HepG2 (cell line): Measurements from ENCODE around the gene FABP1. TPM values are rescaled to one million over a fixed set of nuclear protein-coding genes. Genes with fewer than 3 reads are reported as not detected.

ENCODE experiments used
- CAMTA2 ChIP-seq: sonication (generic); formaldehyde crosslinking; IDR thresholded peaks from 2 replicates; pipeline ENCODE4 v1.4.0; 2020; ENCODE audit warnings: mild to moderate bottlenecking, missing genetic modification reagents, borderline replicate concordance
- ETV6 ChIP-seq: sonication (generic); formaldehyde crosslinking; conservative IDR thresholded peaks from 2 replicates; pipeline ENCODE4 v1.4.0; 2020; ENCODE audit warnings: missing genetic modification reagents
- FIP1L1 ChIP-seq: fragments of 200-400 bp; formaldehyde crosslinking; IDR thresholded peaks from 2 replicates; pipeline ENCODE4 v1.6.1; 2018; ENCODE audit warnings: low read depth, mild to moderate bottlenecking, low read length, moderate library complexity, borderline replicate concordance; ENCODE audit not compliant: insufficient read depth
- FOXO4 ChIP-seq: sonication (generic); formaldehyde crosslinking; conservative IDR thresholded peaks from 2 replicates; pipeline ENCODE4 v1.8.1; 2023; ENCODE audit warnings: missing genetic modification reagents
- HIVEP1 ChIP-seq: sonication (generic); formaldehyde crosslinking; IDR thresholded peaks from 2 replicates; pipeline ENCODE4 v1.4.0; 2020; ENCODE audit warnings: mild to moderate bottlenecking, missing genetic modification reagents
- HOMEZ ChIP-seq: IDR thresholded peaks from 2 replicates; pipeline ENCODE4 v1.6.1; 2016; ENCODE audit warnings: low read depth
- NFYC ChIP-seq: IDR thresholded peaks from 2 replicates; pipeline ENCODE4 v1.6.1; 2016; ENCODE audit warnings: missing genetic modification reagents, missing compliant biosample characterization
- NR2F2 ChIP-seq: IDR thresholded peaks from 2 replicates; pipeline ENCODE4 v1.6.1; 2012; ENCODE audit warnings: low read depth, inconsistent platforms, borderline replicate concordance
- RFXANK ChIP-seq: IDR thresholded peaks from 2 replicates; pipeline ENCODE4 v1.6.1; 2016
- THAP9 ChIP-seq: sonication (generic); formaldehyde crosslinking; IDR thresholded peaks from 2 replicates; pipeline ENCODE4; 2020; ENCODE audit warnings: missing genetic modification reagents, mild to moderate bottlenecking, borderline replicate concordance
- ZNF512 ChIP-seq: sonication (generic); formaldehyde crosslinking; IDR thresholded peaks from 2 replicates; pipeline ENCODE4 v1.4.0; 2020; ENCODE audit warnings: mild to moderate bottlenecking, missing genetic modification reagents
- ZSCAN29 ChIP-seq: sonication (generic); formaldehyde crosslinking; conservative IDR thresholded peaks from 2 replicates; pipeline ENCODE4 v1.4.0; 2020; ENCODE audit warnings: mild to moderate bottlenecking, missing genetic modification reagents
- polyA plus RNA-seq, 8 experiments: library from polyadenylated mRNA; depleted of rRNA in 3 of 8; stranded (reverse) in 7 of 8; unstranded in 1 of 8; fragments of >200 nt; fragmentation: Illumina TruSeq in 4 of 8; extraction: Trizol in 4 of 8; gene quantifications; 2 replicates each; pipeline versions ENCODE4 v1.2.1 to v1.2.3, GENCODE V29; 2011 to 2016; ENCODE audit warnings: low read depth in 4 of 8, missing spikeins in 1 of 8, mixed read lengths in 1 of 8; ENCODE audit not compliant: insufficient read depth in 1 of 8
- total RNA-seq, 5 experiments: library from RNA; depleted of rRNA; stranded (reverse); fragments of >200 nt; fragmentation: Illumina TruSeq; extraction: Trizol; gene quantifications; 2 replicates each; pipeline ENCODE4 v1.2.3, GENCODE V29; 2016; ENCODE audit warnings: low read depth in 1 of 5

The FABP1 gene
- total and polyA plus RNA-seq, 2 of the 13 experiments (the other 11 are each of a cell fraction or from before 2014, with no cell fraction given) = 644 to 1,608 TPM

- TF ChIP-seq FIP1L1 (no peak), RFXANK (CRISPR knock-in tag) (no peak), ETV6 (no peak), ZSCAN29 (CRISPR knock-in tag) (0 out of 2 replicates have a peak, but pooled peaks have one; percentile 5), NFYC (no peak), HOMEZ (CRISPR knock-in tag) (no peak), FOXO4 (CRISPR knock-in tag) (0 out of 2 replicates have a peak, but pooled peaks have one; percentile 59), HIVEP1 (CRISPR knock-in tag) (no peak), CAMTA2 (no peak), ZNF512 (peak; percentile 70; the same call in 1 of the 2 replicates), THAP9 (CRISPR knock-in tag) (no peak), NR2F2 (no peak)
These were observed 11.9 kb upstream of the FABP1 start (continued) for GRCh38 chr2:88139804-88140203.
